ENCODE data around the gene ANAPC13. TPM values are rescaled to one million over a fixed set of nuclear protein-coding genes. Genes with fewer than 3 reads are reported as not detected.

ANAPC13 gene
- total and polyA plus RNA-seq, 4 experiments from 2014 or later = 40.9 to 146 (median 64.4) TPM

- ChIA-PET CTCF (ENCODE audit: partially characterized antibody) (no interaction called here), POLR2A (ENCODE audit: partially characterized antibody) (no interaction called here)
- DNase-seq = no peak
- Mint-ChIP-seq H3K36me3 (peaks cover 75 to 76% of the 10 kb centered on the region in 2 donors), H3K4me1 (peaks cover 26 to 51% (median 34%) of the 10 kb centered on the region in 4 donors), H3K27me3 (no peaks in the 10 kb centered on the region), H3K27ac (peak overlapping the region in 1 of 7 donors; percentile 29), H3K4me3 (no peak overlapping the region), H3K9me3 (peaks cover 11 to 37% (median 30%) of the 10 kb centered on the region in 8 donors)
- Histone ChIP-seq H3K36me3 (ENCODE audit: insufficient read depth, low read length) (no peaks in the 10 kb centered on the region), H3K4me3 (ENCODE audit: low read length in 2 of 2) (no peak overlapping the region), H3K27me3 (ENCODE audit: insufficient read depth, low read length) (no peaks in the 10 kb centered on the region), H3K9me3 (ENCODE audit: control insufficient read depth in 1 of 2, low read length in 2 of 2) (peaks cover 0 to 11% of the 10 kb centered on the region in 2 donors), H3K4me1 (ENCODE audit: insufficient read depth, low read length) (no peaks in the 10 kb centered on the region), H3K27ac (ENCODE audit: low read depth, low read length) (no peak overlapping the region)
- intact Hi-C loops (cut with micrococcal nuclease) = no loop called here
Observed at GRCh38 chr3:134503266-134503665, 17.5 kb upstream of the ANAPC13 start.

- H3K9me3 Mint-ChIP-seq = peaks cover 0 to 5% (median under 1%) of the 10 kb centered on the region in 8 donors
- no peaks in the 10 kb centered on the region for H3K27me3 Mint-ChIP-seq
- Histone ChIP-seq H3K27me3 (ENCODE audit: insufficient read depth, low read length) (no peaks in the 10 kb centered on the region), H3K27ac (ENCODE audit: low read depth, low read length) (no peak overlapping the region), H3K9me3 (ENCODE audit: control insufficient read depth in 1 of 2, low read length in 2 of 2) (no peaks in the 10 kb centered on the region), H3K4me1 (ENCODE audit: insufficient read depth, low read length) (no peaks in the 10 kb centered on the region), H3K36me3 (ENCODE audit: insufficient read depth, low read length) (no peaks in the 10 kb centered on the region), H3K4me3 (ENCODE audit: low read length in 2 of 2) (no peak overlapping the region)
- peak overlapping the region in 2 of 7 donors; percentile 61 to 70 for H3K27ac Mint-ChIP-seq
- H3K36me3 Mint-ChIP-seq = peaks cover 52 to 53% of the 10 kb centered on the region in 2 donors
- peak overlapping the region in 1 of 8 donors; percentile 22 for H3K4me3 Mint-ChIP-seq
- H3K4me1 Mint-ChIP-seq = peaks cover 35 to 60% (median 44%) of the 10 kb centered on the region in 4 donors
- DNase-seq = no peak
- POLR2A ChIA-PET (ENCODE audit: partially characterized antibody) = no interaction called here
- CTCF ChIA-PET (ENCODE audit: partially characterized antibody) = no interaction called here
- intact Hi-C loops (cut with micrococcal nuclease) = no loop called here
Observed at GRCh38 chr3:134496471-134497071, 10.8 kb upstream of the ANAPC13 start.

GRCh38 chr3:134495980-134496379 lies 10.2 kb upstream of the ANAPC13 start:
- H3K9me3 Mint-ChIP-seq = peaks cover 0 to 4% (median 0%) of the 10 kb centered on the region in 8 donors
- H3K27me3 Mint-ChIP-seq = no peaks in the 10 kb centered on the region
- intact Hi-C loops (cut with micrococcal nuclease) = no loop called here
- no peak overlapping the region for H3K4me3 Mint-ChIP-seq
- CTCF ChIA-PET (ENCODE audit: partially characterized antibody) = interaction anchor here (1.0 kb wide), 1 partner anchor 9 kb away, joined by 4 read pairs; no protein-coding TSS in a partner anchor
- peak overlapping the region in 3 of 7 donors; percentile 40 to 70 (median 61) for H3K27ac Mint-ChIP-seq
- Histone ChIP-seq H3K4me1 (ENCODE audit: insufficient read depth, low read length) (no peaks in the 10 kb centered on the region), H3K9me3 (ENCODE audit: control insufficient read depth in 1 of 2, low read length in 2 of 2) (no peaks in the 10 kb centered on the region), H3K36me3 (ENCODE audit: insufficient read depth, low read length) (no peaks in the 10 kb centered on the region), H3K27ac (ENCODE audit: low read depth, low read length) (no peak overlapping the region), H3K4me3 (ENCODE audit: low read length in 2 of 2) (no peak overlapping the region), H3K27me3 (ENCODE audit: insufficient read depth, low read length) (no peaks in the 10 kb centered on the region)
- H3K36me3 Mint-ChIP-seq = peaks cover 47% of the 10 kb centered on the region in 2 donors
- POLR2A ChIA-PET (ENCODE audit: partially characterized antibody) = no interaction called here
- no peak for DNase-seq
- H3K4me1 Mint-ChIP-seq = peaks cover 33 to 56% (median 43%) of the 10 kb centered on the region in 4 donors

- ChIA-PET CTCF (ENCODE audit: partially characterized antibody) (interaction anchor here (0.6 to 1.2 kb wide), 4 partner anchors 12 to 282 kb away, joined by 3 to 4 read pairs (median 4); no protein-coding TSS in a partner anchor), POLR2A (ENCODE audit: partially characterized antibody) (interaction anchor here (0.6 kb wide), 1 partner anchor 46 kb away, joined by 3 read pairs; no protein-coding TSS in a partner anchor)
- Histone ChIP-seq H3K36me3 (ENCODE audit: insufficient read depth, low read length) (no peaks in the 10 kb centered on the region), H3K27me3 (ENCODE audit: insufficient read depth, low read length) (no peaks in the 10 kb centered on the region), H3K4me1 (ENCODE audit: insufficient read depth, low read length) (no peaks in the 10 kb centered on the region), H3K9me3 (ENCODE audit: control insufficient read depth in 1 of 2, low read length in 2 of 2) (no peaks in the 10 kb centered on the region), H3K27ac (ENCODE audit: low read depth, low read length) (no peak overlapping the region), H3K4me3 (ENCODE audit: low read length in 2 of 2) (no peak overlapping the region)
- no peaks in the 10 kb centered on the region for H3K27me3 Mint-ChIP-seq
- peaks cover 37 to 38% of the 10 kb centered on the region in 2 donors for H3K36me3 Mint-ChIP-seq
- H3K4me1 Mint-ChIP-seq = peaks cover 31 to 47% (median 40%) of the 10 kb centered on the region in 4 donors
- H3K4me3 Mint-ChIP-seq = no peak overlapping the region
- intact Hi-C loops (cut with micrococcal nuclease) = no loop called here
- no peaks in the 10 kb centered on the region for H3K9me3 Mint-ChIP-seq
- H3K27ac Mint-ChIP-seq = no peak overlapping the region
- DNase-seq = no peak
Observed at GRCh38 chr3:134494495-134494894, 8.7 kb upstream of the ANAPC13 start.

GRCh38 chr3:134487406-134487805 lies 1.6 kb upstream of the ANAPC13 start:
- Histone ChIP-seq H3K36me3 (ENCODE audit: insufficient read depth, low read length) (peaks cover 4% of the 10 kb centered on the region), H3K4me3 (ENCODE audit: low read length in 2 of 2) (no peak overlapping the region), H3K9me3 (ENCODE audit: control insufficient read depth in 1 of 2, low read length in 2 of 2) (no peaks in the 10 kb centered on the region), H3K27ac (ENCODE audit: low read depth, low read length) (no peak overlapping the region), H3K27me3 (ENCODE audit: insufficient read depth, low read length) (no peaks in the 10 kb centered on the region), H3K4me1 (ENCODE audit: insufficient read depth, low read length) (peaks cover 31% of the 10 kb centered on the region)
- ChIA-PET CTCF (ENCODE audit: partially characterized antibody) (interaction anchor here (1.5 to 6.3 kb wide), 4 partner anchors 12 to 275 kb away, joined by 3 to 79 read pairs (median 12); no protein-coding TSS in a partner anchor), POLR2A (ENCODE audit: partially characterized antibody) (interaction anchor here (2.8 to 3.4 kb wide), 2 partner anchors 236 to 914 kb away, joined by 16 to 28 read pairs; partner anchors contain the start of genes CDV3 and RYK)
- intact Hi-C loops (cut with micrococcal nuclease) = loop anchor here (5.0 to 10.0 kb wide), 4 partner anchors 680 to 1823 kb away; partner anchors contain the start of genes MSL2, SRPRB, TOPBP1 and UBA5
- Mint-ChIP-seq H3K4me3 (peak overlapping the region; percentile 67 to 100 (median 98)), H3K27ac (peak overlapping the region; percentile 54 to 100 (median 81)), H3K36me3 (peaks cover 7 to 29% of the 10 kb centered on the region in 2 donors), H3K4me1 (peaks cover 28 to 62% (median 43%) of the 10 kb centered on the region in 4 donors), H3K9me3 (peaks cover 0 to 7% (median 0%) of the 10 kb centered on the region in 8 donors), H3K27me3 (no peaks in the 10 kb centered on the region)
- no peak for DNase-seq

GRCh38 chr3:134486577-134487041 lies 824 bp upstream of the ANAPC13 start:
- POLR2A ChIA-PET (ENCODE audit: partially characterized antibody) = interaction anchor here (0.6 to 3.4 kb wide), 5 partner anchors 12 to 914 kb away, joined by 3 to 31 read pairs (median 16); partner anchors contain the start of genes CDV3 and RYK
- peaks cover 12 to 35% of the 10 kb centered on the region in 2 donors for H3K36me3 Mint-ChIP-seq
- Histone ChIP-seq H3K9me3 (ENCODE audit: control insufficient read depth in 1 of 2, low read length in 2 of 2) (no peaks in the 10 kb centered on the region), H3K27me3 (ENCODE audit: insufficient read depth, low read length) (no peaks in the 10 kb centered on the region), H3K4me1 (ENCODE audit: insufficient read depth, low read length) (peaks cover 31% of the 10 kb centered on the region), H3K36me3 (ENCODE audit: insufficient read depth, low read length) (peaks cover 10% of the 10 kb centered on the region), H3K27ac (ENCODE audit: low read depth, low read length) (peak overlapping the region; percentile 88), H3K4me3 (ENCODE audit: low read length in 2 of 2) (peak overlapping the region; percentile 92 to 95)
- peak overlapping the region; percentile 97 to 100 (median 99) for H3K27ac Mint-ChIP-seq
- DNase-seq = peak in 4 of 5 donors; percentile 49 to 60 (median 54)
- CTCF ChIA-PET (ENCODE audit: partially characterized antibody) = interaction anchor here (1.0 to 6.3 kb wide), 8 partner anchors 9 to 913 kb away, joined by 3 to 79 read pairs (median 4); partner anchors contain the start of gene CDV3
- intact Hi-C loops (cut with micrococcal nuclease) = loop anchor here (1.0 to 10.0 kb wide), 7 partner anchors 236 to 1822 kb away; partner anchors contain the start of genes CDV3, MSL2, NPHP3 and RYK
- no peaks in the 10 kb centered on the region for H3K27me3 Mint-ChIP-seq
- H3K9me3 Mint-ChIP-seq = peaks cover 0 to 7% (median 0%) of the 10 kb centered on the region in 8 donors
- peak overlapping the region; percentile 94 to 100 (median 99) for H3K4me3 Mint-ChIP-seq
- H3K4me1 Mint-ChIP-seq = peaks cover 28 to 64% (median 44%) of the 10 kb centered on the region in 4 donors

Data from CD4-positive, alpha-beta memory T cell (primary cell).